K562 (cell line): ENCODE data around the gene MED13L. TPM values are rescaled to one million over a fixed set of nuclear protein-coding genes. Genes with fewer than 3 reads are reported as not detected.
A peak's percentile ranks its signal among the peaks of the same experiment; 100 is the strongest.

ENCODE experiments used
- ARID1B ChIP-seq: fragments of 450-650 bp; IDR thresholded peaks from 2 replicates; pipeline ENCODE4 v1.6.1; 2016; ENCODE audit warnings: antibody characterized with exemption, mild to moderate bottlenecking, inconsistent platforms
- ATF4 ChIP-seq: fragments of 450-650 bp; formaldehyde crosslinking; IDR thresholded peaks from 2 replicates; pipeline ENCODE4 v1.4.0; 2022; ENCODE audit warnings: mild to moderate bottlenecking, moderate library complexity
- ATF7 ChIP-seq: fragments of 450-650 bp; IDR thresholded peaks from 2 replicates; pipeline ENCODE4 v1.7.1; 2014; ENCODE audit warnings: mild to moderate bottlenecking, moderate library complexity
- HMG20B ChIP-seq: fragments of 250-450 bp; sonication (Bioruptor Pico); IDR thresholded peaks from 2 replicates; pipeline ENCODE4 v1.5.0; 2021; ENCODE audit warnings: mild to moderate bottlenecking
- MAZ ChIP-seq, 2 experiments: fragments of 450-650 bp in 1 of 2; sonication (generic) in 1 of 2; formaldehyde crosslinking; IDR thresholded peaks in 1 of 2; conservative IDR thresholded peaks in 1 of 2; 2 replicates each; pipeline versions ENCODE4 v1.4.0 to v1.5.0; 2020; ENCODE audit warnings: mild to moderate bottlenecking in 1 of 2, missing genetic modification reagents in 1 of 2
- MCM3 ChIP-seq: fragments of 450-650 bp; IDR thresholded peaks from 2 replicates; pipeline ENCODE4 v1.6.1; 2016
- MGA ChIP-seq: fragments of 450-650 bp; IDR thresholded peaks from 2 replicates; pipeline ENCODE4 v1.6.1; 2016; ENCODE audit warnings: mild to moderate bottlenecking, moderate library complexity
- NONO ChIP-seq, 2 experiments: fragments of 200-400 bp in 1 of 2; fragments of 450-650 bp in 1 of 2; formaldehyde crosslinking in 1 of 2; IDR thresholded peaks; 2 replicates each; pipeline ENCODE4 v1.6.1; 2017; ENCODE audit warnings: low read depth in 2 of 2, mild to moderate bottlenecking in 2 of 2, moderate library complexity in 2 of 2, low read length in 1 of 2
- PKNOX1 ChIP-seq: fragments of 450-650 bp; IDR thresholded peaks from 2 replicates; pipeline ENCODE4 v1.6.1; 2016
- POLR3G ChIP-seq: IDR thresholded peaks from 2 replicates; pipeline ENCODE4 v1.6.1; 2011; ENCODE audit not compliant: insufficient read length, insufficient replicate concordance; ENCODE audit errors: extremely low read depth
- ZKSCAN3 ChIP-seq: fragments of 250-450 bp; sonication (Bioruptor Pico); IDR thresholded peaks from 2 replicates; pipeline ENCODE4 v1.4.0; 2020
- ZKSCAN8 ChIP-seq: fragments of 200-800 bp; sonication (Bioruptor generic); IDR thresholded peaks from 2 replicates; pipeline ENCODE4 v1.6.1; 2016; ENCODE audit warnings: missing genetic modification characterization, missing compliant biosample characterization
- ZNF766 ChIP-seq: fragments of 200-800 bp; sonication (Bioruptor generic); conservative IDR thresholded peaks from 2 replicates; pipeline ENCODE4 v1.6.1; 2016; ENCODE audit warnings: missing genetic modification characterization, missing compliant biosample characterization
- ZSCAN29 ChIP-seq: fragments of 450-650 bp; IDR thresholded peaks from 2 replicates; pipeline ENCODE4 v1.6.1; 2017
- polyA plus RNA-seq, 8 experiments: library from polyadenylated mRNA; depleted of rRNA in 4 of 8; stranded (reverse) in 5 of 8; unstranded in 3 of 8; fragments of >200 nt; fragmentation: Nextera tagmentation in 2 of 8; fragmentation: Illumina TruSeq in 1 of 8; extraction: Ambion mirVana in 2 of 8; extraction: Trizol in 1 of 8; gene quantifications; 2 replicates each; pipeline versions ENCODE4 v1.2.1 to v1.2.3, GENCODE V29; 2011 to 2014; ENCODE audit warnings: inconsistent platforms in 1 of 8, missing spikeins in 1 of 8
- total RNA-seq, 7 experiments: library from RNA; depleted of rRNA in 6 of 7; stranded (reverse); fragments of >200 nt in 6 of 7; fragmentation: Illumina TruSeq in 2 of 7; extraction: Trizol in 2 of 7; gene quantifications; 2 replicates each; pipeline versions ENCODE4 v1.2.1 to v1.2.3, GENCODE V29; 2011 to 2021; ENCODE audit warnings: low replicate concordance in 1 of 7

MED13L gene
- total and polyA plus RNA-seq, 9 of the 15 experiments (the other 6 are each of a cell fraction or from before 2014, with no cell fraction given): 13.4 to 90.3 (median 36.9) TPM

GRCh38 chr12:116303066-116303465 is 25.6 kb upstream of the MED13L start (continued):
- TF ChIP-seq HMG20B (CRISPR knock-in tag): no peak
- TF ChIP-seq ZNF766: no peak
- no peak for TF ChIP-seq ZSCAN29
- no peak for TF ChIP-seq ZKSCAN3 (CRISPR knock-in tag)
- TF ChIP-seq ATF4 (CRISPR knock-in tag): 0 out of 2 replicates have a peak, but pooled peaks have one; percentile 22
- peak; percentile 24; the same call in 1 of the 2 replicates for TF ChIP-seq PKNOX1
- TF ChIP-seq ARID1B: no peak
- TF ChIP-seq MAZ (CRISPR knock-in tag; conservative IDR thresholded peaks at IDR 0.05 in 1 of 2, IDR thresholded peaks at IDR 0.05 in 1 of 2): peak in 1 of 2 experiments; percentile 30; a peak in 1 of 4 replicates
- no peak for TF ChIP-seq NONO (IDR thresholded peaks at IDR 0.05; ENCODE audit: low read depth in 2 of 2, low read length in 1 of 2)
- TF ChIP-seq MGA: 0 out of 2 replicates have a peak, but pooled peaks have one; percentile 29
- TF ChIP-seq POLR3G: no peak
- TF ChIP-seq MCM3: no peak
- TF ChIP-seq ZKSCAN8 (CRISPR knock-in tag): no peak
- TF ChIP-seq ATF7: peak; percentile 51; the same call in 1 of the 2 replicates
